Measurements from ENCODE around the gene ICOSLG. TPM values are rescaled to one million over a fixed set of nuclear protein-coding genes. Genes with fewer than 3 reads are reported as not detected.

Gene ICOSLG
- total and polyA plus RNA-seq, 2 of the 4 experiments (the other 2 are of a cell fraction) = under 0.01 to 0.09 TPM

DNA sequence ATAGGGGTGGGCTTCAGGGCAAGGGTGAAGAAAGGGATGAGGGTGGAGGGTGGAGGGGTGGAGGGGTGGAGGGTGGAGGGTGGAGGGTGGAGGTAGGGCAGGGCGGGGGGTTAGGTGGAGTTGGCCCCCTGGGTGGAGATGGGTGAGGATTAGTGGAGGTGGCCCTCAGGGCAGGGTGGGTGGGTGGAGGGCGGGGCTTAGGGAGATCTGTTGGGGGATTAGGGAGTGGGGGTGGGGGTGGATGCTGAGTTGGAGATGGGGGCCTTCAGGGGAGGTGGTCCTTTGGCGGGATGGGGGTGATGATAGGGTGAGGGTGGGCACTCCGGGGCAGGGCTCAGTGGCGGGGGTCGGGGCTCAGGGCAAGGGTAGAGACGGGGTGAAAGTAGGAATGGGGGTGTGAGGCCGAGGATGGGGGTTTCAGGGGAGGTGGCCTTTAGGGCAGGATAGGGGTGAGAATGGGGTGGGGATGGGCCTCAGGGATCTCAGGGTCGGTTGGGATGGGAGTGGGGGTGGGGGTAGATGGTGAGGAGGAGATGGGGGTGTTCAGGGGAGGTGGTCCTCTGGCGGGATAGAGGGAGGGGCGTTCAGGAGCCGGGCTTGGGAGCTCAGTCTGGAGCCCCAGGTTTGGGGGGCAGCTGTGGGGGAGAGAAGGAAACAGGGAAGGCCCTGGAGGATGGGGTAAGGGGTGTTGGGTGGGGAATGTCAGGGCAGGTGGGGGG, 21.8 kb upstream of the ICOSLG start:
- no peak overlapping the region for H3K27ac ChIP-seq (ENCODE audit: insufficient read depth, low read length)
- BruUV-seq (replicated peaks) = no TSS peak
- no peak overlapping the region for H4K8ac ChIP-seq (ENCODE audit: low read depth in 2 of 2, low read length in 2 of 2)
- no peaks in the 10 kb centered on the region for H3K79me1 ChIP-seq (ENCODE audit: low read depth in 1 of 2, low read length in 2 of 2)
- CTCF ChIA-PET = no interaction called here
- no peak overlapping the region for H3K4ac ChIP-seq (ENCODE audit: low read depth, low read length)
- no peaks in the 10 kb centered on the region for H3K9me1 ChIP-seq (ENCODE audit: insufficient read depth, low read length)
- H2AK5ac ChIP-seq (ENCODE audit: low read depth, low read length) = no peak overlapping the region
- no peak overlapping the region for H2BK5ac ChIP-seq (ENCODE audit: low read depth, low read length, poor library complexity, severe bottlenecking)
- H3K4me3 ChIP-seq (ENCODE audit: insufficient read depth, low read depth, low read length) = no peak overlapping the region
- H2BK120ac ChIP-seq (ENCODE audit: low read depth, low read length) = no peak overlapping the region
- WGBS, 2 experiments (ENCODE audit: extremely low coverage in 2 of 2, insufficient read length in 1 of 2) = 74% methylated on average over 8 of the region's 12 CpGs; no CpG with 5 or more reads in 1 of the 2 experiments
- dilution Hi-C loops (cut with HindIII; ENCODE audit: low sequenced_read_pairs, unreplicated experiment) = no loop called here
- in situ Hi-C loops (cut with MboI; ENCODE audit: low sequenced_read_pairs) = no loop called here
- peaks cover 24% of the 10 kb centered on the region for H3K27me3 ChIP-seq (ENCODE audit: control insufficient read depth, insufficient read depth, low read length)
- no peak for DNase-seq
- H3K4me1 ChIP-seq (ENCODE audit: control insufficient read depth, insufficient read depth, low read length) = no peaks in the 10 kb centered on the region
- intact Hi-C loops (cut with micrococcal nuclease) = no loop called here
- no peak overlapping the region for H2BK15ac ChIP-seq (ENCODE audit: low read depth, low read length)
- H4K5ac ChIP-seq (ENCODE audit: low read depth, low read length) = no peak overlapping the region
- H3K9me3 ChIP-seq (ENCODE audit: control insufficient read depth, insufficient read depth, low read length) = peaks cover 8% of the 10 kb centered on the region
- no peak overlapping the region for H3K9ac ChIP-seq (ENCODE audit: low read depth, low read length)
- H3K4me2 ChIP-seq (ENCODE audit: low read depth, low read length) = no peak overlapping the region
- H3K36me3 ChIP-seq (ENCODE audit: control insufficient read depth, insufficient read depth, low read length) = no peaks in the 10 kb centered on the region
- no peak overlapping the region for H3K18ac ChIP-seq (ENCODE audit: low read depth, low read length)
- H2AK9ac ChIP-seq (replicated peaks; ENCODE audit: low read depth, low read length, poor library complexity) = no peak overlapping the region
- no peaks in the 10 kb centered on the region for H4K20me1 ChIP-seq (ENCODE audit: insufficient read depth, low read length)
- H2AFZ ChIP-seq (replicated peaks; ENCODE audit: low read length, poor library complexity) = no peak overlapping the region
- H3K56ac ChIP-seq (ENCODE audit: extremely low read depth, insufficient read depth, low read length) = no peak overlapping the region
- H3K23ac ChIP-seq (ENCODE audit: low read depth, low read length) = no peak overlapping the region
- H3K14ac ChIP-seq (replicated peaks; ENCODE audit: low read depth, low read length) = no peak overlapping the region
- no peak for TF ChIP-seq POLR2A (IDR thresholded peaks at IDR 0.05; ENCODE audit: low read depth, low read length)
- H2BK20ac ChIP-seq (ENCODE audit: low read depth, low read length) = no peak overlapping the region
- POLR2A ChIA-PET (ENCODE audit: unreplicated experiment) = no interaction called here
- no peak overlapping the region for H4K91ac ChIP-seq (ENCODE audit: insufficient read depth, low read depth, low read length)
- no peak for ATAC-seq (ENCODE audit: low read depth)

Measured in IMR-90 (cell line).